Inferior parietal cortex (tissue), 1 donor: ENCODE measurements around the gene MYL4.
"Not testable (repeated sequence)": the region's sequence is repeated elsewhere in the genome, so short reads cannot be mapped to it uniquely, and the experiment has no call there.

Source experiments
- DNase-seq: peaks from one replicate; pipeline ENCODE4 v3.0.0-alpha.2; 2016; ENCODE audit errors: extremely low spot score

MYL4 gene

DNA sequence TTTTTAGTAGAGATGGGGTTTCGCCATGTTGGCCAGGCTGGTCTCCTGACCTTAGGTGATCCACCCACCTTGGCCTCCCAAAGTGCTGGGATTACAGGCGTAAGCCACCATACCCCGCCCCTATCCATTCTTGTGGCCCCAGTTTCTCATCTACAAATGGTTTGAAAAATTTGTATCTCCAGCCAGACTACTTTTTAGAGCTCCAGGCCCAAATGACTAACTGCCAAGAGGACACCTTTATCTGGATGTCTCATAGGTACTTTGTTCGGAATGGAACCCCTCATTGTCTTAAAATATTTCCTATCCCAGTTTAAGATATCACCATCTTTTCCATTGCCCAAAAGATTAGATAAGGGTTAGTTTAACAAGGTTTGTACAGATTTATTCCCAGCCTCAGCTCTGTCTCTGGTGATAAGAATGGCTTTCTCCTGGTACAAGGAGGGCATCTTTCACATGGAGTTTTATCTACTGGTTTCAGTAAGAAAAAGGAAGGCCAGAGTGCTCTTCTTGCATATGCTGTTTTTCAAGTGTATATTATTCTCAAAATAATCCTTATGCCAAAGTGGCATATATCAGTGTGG lies 15.1 kb upstream of the MYL4 start:
- DNase-seq, result no peak

DNA sequence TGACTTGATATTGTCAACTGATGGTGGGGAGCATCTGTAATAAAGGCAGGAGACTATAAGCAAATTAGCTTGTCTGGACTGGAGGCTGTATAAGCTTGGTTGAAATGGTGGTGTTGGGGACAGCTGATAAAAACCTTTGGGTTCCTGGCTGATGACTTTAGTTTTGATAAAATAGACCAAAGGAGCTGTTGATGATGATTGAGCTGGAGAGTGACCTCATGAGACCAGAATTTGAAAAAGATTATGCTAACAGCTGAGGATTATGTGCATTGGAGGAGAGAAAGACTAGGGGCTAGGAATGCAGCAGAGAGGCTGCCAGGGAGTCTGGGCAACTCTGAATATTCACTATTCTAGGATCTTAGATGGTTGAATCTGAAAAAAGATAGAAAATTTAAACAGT lies 11.3 kb upstream of the MYL4 start:
- DNase-seq, result no peak

GRCh38 chr17:47199627-47200324 lies 9.4 kb upstream of the MYL4 start:
- DNase-seq, result no peak

DNA sequence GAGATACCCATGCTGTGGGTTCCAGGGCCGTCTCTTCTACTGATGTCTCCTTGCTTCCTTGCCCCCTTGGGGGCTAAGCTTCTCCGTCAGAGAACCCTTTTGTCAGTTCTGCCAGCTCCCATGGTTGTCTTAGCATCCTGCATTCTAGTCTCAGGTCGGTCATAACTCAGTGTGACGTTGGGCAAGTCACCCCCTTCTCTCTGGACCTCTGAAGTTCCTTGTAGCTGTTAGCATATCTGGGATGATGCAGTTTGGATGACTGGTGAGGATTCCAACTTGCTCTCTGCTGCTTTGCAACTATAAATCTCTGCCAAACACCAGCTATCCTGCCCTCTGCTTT lies 8.9 kb upstream of the MYL4 start:
- no peak for DNase-seq

GRCh38 chr17:47201166-47201565 lies 8.0 kb upstream of the MYL4 start:
- no peak for DNase-seq

GRCh38 chr17:47203984-47204721 lies 5.0 kb upstream of the MYL4 start:
- no peak for DNase-seq

GRCh38 chr17:47204722-47205418 lies 4.3 kb upstream of the MYL4 start:
- DNase-seq, result peak; percentile 29

DNA sequence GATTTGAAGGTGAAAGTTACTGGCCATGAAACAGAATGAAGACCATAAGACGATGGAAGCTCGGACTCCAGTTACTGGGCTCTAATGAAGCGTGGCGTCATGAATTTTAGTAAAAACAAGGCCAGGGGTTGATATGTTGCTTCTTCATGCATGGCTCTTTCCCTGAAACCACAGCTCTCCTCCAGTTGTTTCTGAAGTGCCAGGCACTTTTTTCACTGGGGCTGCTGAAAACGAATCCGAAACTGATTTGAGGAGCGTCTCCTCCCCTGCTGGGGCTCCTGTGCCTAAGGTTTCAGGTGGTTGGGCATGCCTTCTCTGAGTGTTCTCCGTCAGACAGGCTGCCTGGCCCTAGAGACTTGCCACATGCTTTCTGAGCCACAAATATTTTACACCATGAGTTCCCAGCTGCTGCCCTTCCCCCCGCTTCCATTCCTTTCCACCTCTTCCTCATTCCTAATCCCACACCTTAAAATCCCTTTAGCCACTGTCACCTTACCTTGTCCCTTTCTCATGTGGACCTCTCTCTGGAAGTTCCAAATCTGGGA lies 3.7 kb upstream of the MYL4 start:
- no peak for DNase-seq

DNA sequence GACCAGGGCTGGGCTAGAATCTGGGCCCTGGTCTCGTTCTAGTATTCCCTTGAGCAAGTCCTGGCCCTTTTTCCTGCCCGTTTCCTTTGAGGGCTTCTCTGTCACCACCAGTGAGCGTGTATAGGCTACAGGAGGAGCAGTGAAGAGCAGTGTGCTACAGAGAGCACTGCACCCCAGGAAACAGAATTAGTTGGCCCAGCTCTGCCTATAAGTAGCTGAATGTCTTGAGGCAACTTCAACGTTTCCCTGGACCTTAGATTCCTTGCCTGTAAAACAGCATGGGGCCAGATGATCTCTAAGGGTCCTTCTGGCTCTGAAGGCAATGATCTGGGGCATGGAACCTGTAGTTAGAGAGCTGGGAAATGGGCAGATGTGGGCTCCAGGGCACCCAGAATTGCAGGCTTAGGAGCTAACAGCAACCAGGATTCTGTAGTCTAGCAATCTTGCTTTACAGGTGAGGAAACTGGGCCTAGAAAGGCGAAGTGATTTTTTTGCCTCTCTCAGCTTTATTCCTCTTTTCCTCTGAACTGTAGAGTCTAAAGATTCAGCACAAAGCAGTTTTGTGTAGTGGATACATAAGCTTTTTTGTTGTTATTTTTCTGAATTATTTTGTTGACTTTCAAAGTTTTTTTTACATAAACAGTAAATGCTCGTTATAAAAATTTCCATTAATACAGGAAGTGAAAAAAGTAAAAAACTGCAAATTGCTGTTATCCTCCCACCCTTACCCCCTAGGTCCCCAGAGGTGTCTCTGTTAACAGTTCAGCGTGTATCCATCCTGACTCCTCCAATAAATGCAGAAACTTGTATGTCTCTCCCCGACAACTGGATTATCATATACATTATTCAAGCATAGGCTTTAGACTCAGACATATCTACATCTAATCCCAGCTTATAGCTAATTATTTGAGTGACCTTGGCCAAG lies 1.7 kb upstream of the MYL4 start:
- DNase-seq, result no peak

GRCh38 chr17:47209499-47209898 lies 351 bp downstream of the MYL4 start:
- no peak for DNase-seq

DNA sequence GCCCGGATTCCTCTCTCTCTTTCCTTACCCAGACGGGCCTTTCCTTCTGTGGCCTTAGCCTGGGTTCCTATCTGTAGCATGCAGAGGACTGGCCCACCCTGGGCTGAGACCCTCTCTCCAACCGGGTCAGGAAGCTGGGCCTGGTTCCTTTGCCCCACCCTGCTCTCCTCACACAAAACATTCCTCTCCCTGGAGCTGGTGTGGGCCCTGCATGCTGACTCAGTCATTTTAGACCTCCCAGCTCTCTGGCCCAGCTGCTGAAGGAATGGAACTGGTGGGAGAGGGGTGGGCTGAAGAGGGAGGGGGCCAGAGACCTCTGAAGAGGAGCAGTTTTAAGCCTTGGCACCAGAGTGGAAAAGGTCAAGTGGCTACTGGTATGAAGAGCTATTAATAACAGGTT lies 957 bp downstream of the MYL4 start:
- DNase-seq, result no peak

- DNase-seq, result no peak
Observed at GRCh38 chr17:47210779-47211178, 1.6 kb downstream of the MYL4 start.

DNA sequence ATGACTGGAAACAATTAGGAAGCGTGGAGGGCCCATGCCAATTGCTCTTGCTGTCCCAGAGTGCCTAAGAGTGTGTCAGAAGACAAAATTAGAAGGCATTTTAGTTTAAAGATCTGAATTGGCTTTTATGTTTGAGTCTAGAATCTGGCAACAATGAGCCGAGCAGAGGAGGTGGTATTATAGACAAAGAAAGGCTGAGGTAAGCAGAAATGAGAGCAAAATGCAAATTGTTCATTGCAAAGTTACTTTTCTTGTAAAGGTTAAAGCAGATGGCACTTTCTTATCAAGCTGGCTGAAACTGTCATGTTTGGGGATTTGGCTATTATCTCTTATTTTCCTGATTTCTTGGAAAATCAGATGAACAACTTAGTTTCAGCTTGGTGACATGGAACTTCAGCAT lies 3.3 kb downstream of the MYL4 start:
- no peak for DNase-seq

DNA sequence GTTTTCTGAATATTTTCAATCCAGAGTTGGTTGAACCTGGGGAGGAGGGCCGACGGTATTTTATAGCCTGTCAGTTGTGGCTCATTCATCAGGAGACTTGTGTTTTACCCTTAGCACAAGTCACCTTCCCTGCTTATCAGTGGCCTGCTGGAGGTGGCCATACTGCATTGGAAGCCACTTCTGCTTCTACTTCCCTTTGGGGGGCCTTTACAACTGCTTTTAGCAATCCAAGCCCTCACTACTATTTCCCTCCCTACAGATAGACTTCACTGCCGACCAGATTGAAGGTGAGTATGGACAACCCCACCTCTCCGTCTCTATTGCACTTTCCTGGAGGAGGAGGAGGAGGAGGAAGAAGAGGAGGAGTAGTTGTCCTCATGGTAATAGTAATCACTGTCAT lies 4.4 kb downstream of the MYL4 start:
- DNase-seq, result no peak

- DNase-seq, result no peak
Observed at GRCh38 chr17:47214931-47215330, 5.8 kb downstream of the MYL4 start.

DNA sequence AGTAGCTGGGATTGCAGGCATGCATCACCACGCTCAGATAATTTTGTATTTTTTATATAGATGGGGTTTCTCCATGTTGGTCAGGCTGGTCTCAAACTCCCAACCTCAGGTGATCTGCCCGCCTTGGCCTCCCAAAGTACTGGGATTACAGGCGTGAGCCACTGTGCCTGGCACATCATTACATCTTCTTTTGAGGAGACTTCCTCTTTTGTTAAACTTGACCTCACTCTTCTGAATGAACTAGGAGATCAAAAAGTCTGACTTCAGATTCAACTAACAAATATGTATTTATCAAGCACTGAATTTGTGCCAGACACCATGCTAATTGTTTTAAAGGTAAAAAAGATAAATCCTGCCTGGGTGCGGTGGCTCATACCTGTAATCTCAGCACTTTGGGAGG lies 7.7 kb downstream of the MYL4 start:
- not testable (repeated sequence) for DNase-seq

GRCh38 chr17:47217279-47217678 lies 8.1 kb downstream of the MYL4 start:
- not testable (repeated sequence) for DNase-seq

DNA sequence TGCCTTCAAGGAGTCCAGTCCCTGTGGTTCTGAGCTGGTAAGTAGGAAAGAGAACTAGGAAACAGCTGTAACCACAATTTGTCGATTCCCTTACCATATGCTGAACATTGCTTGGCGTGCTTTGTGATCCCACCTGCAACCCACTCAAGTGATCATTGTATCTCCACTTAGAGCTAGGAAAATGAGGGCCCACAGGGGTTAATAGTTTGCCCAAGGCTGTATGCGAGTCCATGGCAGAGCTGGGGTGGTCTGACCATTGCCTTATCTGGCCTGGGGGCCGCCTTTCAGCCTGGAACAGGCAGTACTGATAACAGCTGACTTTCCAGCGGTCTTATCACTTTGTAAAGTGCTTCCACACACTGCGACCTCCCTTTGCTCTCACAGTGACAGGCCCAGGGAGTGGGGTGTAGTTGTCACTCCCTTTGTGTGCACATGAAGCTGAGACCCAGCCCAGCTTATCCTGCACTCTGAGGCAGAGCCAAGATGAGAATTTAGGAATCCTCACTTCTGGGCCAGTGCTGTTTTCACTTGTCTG lies 9.8 kb downstream of the MYL4 start:
- no peak for DNase-seq

DNA sequence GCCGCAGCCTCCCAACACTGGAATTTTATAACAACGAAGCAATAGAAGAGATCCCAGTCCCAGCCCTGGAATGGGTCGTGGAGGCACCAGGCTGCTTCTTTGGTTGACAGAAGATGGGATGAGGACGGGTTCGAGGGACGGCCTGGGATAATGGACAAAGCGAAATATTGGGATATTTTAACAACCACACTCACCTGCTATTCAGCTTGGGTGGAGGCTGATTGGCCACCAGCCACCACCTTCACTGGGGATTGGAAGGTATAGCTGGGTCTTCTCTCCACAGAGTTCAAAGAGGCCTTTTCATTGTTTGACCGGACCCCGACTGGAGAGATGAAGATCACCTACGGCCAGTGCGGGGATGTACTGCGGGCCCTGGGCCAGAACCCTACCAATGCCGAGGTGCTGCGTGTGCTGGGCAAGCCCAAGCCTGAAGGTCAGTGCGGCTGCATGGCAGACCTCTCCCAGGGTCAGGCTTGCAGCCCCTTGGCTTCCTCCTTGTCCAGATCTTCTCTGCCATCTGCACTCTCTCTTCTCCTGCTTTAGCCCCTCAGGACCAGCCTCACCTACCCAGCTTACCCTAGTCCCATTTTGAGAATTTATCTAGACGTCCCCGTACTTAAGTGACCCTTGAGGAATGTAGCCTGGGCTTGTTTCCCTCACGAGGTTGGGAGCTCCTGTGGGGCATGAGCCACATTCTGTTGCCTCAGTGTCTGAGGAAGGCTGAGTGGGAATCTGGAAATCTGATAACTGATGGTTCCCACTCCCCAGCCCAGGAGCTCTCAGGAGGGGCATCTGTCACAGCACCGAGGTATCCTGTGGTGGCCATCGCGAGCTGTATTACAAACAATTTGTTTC lies 10.7 kb downstream of the MYL4 start:
- DNase-seq, result no peak

- DNase-seq, result no peak
Observed at GRCh38 chr17:47220531-47220999, 11.4 kb downstream of the MYL4 start.
